ENCODE data around the gene CLDN7.

Gene CLDN7, protein sequence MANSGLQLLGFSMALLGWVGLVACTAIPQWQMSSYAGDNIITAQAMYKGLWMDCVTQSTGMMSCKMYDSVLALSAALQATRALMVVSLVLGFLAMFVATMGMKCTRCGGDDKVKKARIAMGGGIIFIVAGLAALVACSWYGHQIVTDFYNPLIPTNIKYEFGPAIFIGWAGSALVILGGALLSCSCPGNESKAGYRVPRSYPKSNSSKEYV

DNA sequence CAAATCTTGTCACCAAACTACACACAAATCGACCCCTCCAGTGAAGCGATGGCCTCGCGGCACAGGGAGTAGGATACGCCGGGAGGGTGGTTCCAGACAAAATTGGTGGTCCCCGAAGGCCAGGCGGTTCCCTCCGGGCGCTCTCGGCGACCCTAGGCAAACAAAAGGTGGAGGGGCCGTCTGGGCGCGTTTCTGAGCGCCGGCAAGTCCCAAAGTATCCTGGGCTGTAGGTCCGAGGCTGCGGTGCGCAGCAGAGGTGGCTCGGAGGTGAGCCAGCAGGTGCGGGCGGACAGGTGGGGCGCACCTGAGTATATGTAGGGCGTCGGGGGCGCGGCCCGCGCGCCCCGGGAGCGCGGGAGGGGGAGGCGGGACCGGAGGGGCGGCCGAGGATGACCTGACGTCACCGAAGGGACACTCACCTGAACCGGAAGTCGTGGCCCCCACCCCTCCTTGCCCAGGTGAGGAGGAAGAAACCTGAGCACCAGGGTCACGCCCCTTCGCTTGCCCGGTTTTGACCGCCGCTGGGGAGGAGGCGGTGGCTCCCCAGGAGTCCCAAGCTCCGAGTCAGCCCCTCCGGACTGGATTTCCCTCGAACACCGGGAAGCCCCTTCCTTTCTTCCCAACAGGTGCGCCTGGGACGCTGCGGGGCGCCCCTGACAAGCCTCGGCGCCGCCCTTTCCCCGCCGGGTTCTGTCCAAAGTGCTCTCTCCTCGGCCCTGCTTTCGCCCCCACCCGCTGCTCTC is at the start of gene CLDN7:
Gene CLDN7 (minus strand): TSS at position 287 of the 743 bp plus-strand sequence. CDS start 435 bp downstream, outside the sequence.
- TF ChIP-seq GATA3 (IDR thresholded peaks at IDR 0.05; ENCODE audit: low read depth, low read length) (no peak), GATA2 (IDR thresholded peaks at IDR 0.05; ENCODE audit: low read depth, low read length) (no peak)

DNA sequence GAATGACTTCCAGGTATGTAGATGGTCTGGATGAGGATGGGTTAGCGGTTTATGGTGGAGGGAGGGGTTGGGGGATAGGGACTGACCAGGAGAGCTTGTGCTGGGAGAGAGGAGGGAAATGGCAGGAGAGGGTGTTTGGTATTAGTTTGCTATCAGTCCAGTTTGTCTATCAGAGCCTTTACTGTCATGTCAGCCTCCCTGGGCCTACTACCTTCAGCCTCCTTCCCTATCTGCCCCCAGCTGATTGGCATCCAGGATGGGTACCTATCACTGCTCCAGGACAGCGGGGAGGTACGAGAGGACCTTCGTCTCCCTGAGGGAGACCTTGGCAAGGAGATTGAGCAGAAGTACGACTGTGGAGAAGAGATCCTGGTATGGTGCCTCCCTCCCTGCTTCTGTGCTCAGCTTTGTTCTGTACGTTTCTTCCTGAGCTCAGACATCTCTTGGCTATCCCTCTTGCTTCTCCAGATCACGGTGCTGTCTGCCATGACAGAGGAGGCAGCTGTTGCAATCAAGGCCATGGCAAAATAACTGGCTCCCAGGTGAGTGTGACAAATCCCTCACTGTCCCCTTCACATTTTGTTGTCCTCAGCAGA is 48.9 kb upstream of the CLDN7 start:
- TF ChIP-seq GATA3 (IDR thresholded peaks at IDR 0.05; ENCODE audit: low read depth, low read length), result no peak

DNA sequence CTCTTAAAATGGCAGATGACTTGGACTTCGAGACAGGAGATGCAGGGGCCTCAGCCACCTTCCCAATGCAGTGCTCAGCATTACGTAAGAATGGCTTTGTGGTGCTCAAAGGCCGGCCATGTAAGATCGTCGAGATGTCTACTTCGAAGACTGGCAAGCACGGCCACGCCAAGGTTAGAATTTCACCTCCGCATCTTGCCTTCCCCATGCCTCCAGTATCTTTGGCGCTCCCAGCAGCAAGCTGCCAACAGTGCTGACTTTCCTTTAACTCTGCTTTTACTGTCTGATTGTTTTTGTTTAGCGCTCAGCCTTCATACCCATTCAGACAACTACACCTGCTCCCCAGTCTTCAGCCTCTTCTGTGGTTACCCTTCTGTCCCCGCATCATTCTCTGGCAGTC is 47.4 kb upstream of the CLDN7 start:
- TF ChIP-seq GATA3 (IDR thresholded peaks at IDR 0.05; ENCODE audit: low read depth, low read length), result no peak
- no peak for TF ChIP-seq GATA2 (IDR thresholded peaks at IDR 0.05; ENCODE audit: low read depth, low read length)

DNA sequence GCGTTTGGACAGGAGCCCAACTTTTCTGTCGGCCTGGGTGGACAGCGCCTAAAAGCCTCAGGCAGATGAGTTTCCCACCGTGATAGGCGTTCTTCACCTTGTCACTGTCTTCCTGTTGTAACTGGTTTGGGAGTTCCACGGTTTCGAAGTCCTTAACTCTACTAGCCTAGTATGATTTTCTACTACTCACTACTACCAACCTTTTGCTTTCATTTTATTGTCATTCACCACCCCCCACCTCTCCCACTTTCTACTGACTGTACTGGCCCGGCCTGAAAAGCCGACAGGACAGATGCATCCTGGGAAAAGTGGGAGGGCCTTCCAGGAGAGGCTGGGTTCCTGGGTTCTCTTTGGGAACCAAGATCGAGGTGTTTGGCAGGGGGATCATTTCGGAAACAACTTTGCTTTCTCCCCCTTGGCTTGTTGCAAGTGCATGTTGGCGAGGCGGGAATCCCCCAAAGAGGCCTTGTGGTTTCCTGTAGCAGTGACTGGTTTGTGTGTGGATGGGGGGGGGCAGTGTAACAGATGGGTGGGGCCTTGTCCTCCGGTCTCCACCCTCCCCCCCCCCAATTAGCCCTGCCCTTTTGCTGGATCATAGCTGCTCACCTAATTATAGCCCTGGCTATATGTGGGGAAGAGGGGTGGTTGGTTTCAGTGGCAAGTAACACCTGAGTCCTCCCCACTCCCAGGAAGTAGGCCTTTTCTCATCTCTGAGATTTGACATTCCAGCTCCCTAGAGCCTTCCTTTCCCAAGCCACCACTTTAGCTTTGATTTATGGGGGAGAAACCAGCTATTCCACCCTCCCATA is 46.6 kb upstream of the CLDN7 start:
- TF ChIP-seq GATA2 (IDR thresholded peaks at IDR 0.05; ENCODE audit: low read depth, low read length) (no peak), GATA3 (IDR thresholded peaks at IDR 0.05; ENCODE audit: low read depth, low read length) (no peak)

DNA sequence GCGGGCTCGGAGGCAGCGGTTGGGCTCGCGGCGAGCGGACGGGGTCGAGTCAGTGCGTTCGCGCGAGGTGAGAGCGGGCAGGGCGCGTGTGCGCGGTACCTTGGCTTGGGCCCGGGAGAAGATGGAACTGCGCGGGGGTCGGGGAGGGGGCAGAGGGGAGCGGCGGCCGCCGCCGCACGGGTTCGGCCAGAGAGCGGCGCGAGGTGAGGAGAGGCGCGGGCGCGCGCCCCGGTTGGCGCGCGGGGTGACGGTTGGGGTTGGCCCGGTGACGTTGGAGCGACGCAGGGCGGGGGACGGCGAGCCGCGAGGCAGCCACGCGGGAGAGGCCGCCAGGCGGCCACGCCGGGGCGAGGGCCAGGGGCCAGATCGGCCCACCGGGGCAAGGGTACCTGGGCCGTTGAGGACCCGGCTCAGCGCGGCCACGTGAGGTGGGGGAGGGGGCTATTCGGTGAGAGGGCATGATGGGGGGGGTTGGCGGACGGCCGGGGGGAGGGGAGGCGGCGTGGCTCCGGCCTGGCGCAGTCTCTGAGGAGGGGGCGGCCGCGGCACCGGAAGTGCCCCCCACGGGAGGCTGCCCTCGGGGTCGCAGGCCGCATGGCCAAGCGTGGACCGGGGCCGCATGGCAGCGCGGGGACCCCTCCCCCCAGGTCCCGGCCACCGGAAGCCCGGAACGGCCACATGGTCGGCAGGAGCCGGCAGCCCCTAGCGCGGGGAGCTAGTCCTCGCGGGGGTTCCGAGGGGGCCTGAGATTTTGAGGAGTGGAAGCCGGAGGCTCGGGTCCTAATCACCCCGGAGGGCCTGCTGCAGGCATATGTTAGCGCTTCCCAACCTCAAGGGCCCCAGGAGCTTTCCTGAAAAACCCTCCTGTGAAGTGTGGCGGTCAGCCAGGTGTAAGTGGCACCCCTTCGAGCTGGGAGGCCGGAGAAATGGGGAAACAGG is 45.7 kb upstream of the CLDN7 start:
- no peak for TF ChIP-seq GATA3 (IDR thresholded peaks at IDR 0.05; ENCODE audit: low read depth, low read length)
- no peak for TF ChIP-seq GATA2 (IDR thresholded peaks at IDR 0.05; ENCODE audit: low read depth, low read length)

DNA sequence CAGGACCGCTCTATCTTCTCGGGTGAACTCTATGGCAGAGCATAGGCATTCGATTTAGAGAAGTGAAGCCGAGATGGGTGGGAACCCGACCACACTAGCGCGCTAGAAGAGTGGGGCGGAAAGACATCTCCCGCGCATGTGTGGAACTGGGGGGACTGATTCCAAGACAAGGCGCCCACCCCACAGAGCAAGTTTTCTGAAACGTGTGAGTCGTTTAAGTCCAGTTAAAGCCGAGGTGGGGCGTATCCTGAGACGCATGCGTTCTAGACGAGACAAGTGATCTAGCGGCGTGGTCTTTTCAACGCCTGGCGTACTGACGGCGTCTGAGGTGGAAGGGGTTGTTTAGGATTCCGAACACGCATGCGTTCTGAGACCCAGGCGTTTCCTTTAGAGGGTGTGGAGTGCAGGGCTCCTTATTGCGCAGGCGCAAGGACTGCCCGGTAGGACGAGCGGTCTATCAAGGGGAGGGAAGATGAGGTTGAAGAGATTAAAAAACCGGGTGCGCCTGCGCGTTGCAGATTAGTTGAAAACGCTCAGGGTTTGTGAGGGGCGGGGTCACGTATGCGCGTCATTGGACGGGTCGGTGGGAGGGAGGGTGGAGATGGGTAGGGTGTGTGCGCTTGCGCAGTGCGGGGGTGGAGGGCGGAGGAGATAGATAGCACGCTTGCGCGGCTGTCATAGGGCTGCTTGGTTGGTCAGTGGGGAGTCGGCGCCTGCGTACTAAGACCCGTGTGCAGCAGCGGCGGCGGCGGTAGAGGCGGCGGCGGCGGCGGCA is 44.8 kb upstream of the CLDN7 start, which contains the start of gene EIF5A:
Gene EIF5A (plus strand): TSS at position 718 of the 775 bp plus-strand sequence. CDS start 2,008 bp downstream, outside the sequence.
- TF ChIP-seq GATA3 (IDR thresholded peaks at IDR 0.05; ENCODE audit: low read depth, low read length) (no peak), GATA2 (IDR thresholded peaks at IDR 0.05; ENCODE audit: low read depth, low read length) (peak; percentile 74)

DNA sequence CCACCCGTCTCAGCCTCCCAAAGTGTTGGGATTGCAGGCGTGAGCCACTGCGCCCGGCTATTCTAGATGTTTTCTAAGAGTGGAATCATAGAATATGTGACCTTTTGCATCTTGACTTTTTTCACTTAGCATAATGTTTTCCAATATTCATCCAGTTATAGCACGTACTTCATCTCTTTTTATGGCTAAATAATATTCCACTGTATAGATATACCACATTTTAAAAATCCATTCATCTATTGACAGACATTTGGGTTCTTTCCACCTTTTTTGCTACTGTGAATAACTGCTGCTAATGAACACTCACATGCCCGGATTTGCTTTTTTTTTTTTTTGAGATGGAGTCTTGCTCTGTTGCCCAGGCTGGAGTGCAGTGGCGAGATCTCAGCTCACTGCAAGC is 41.9 kb upstream of the CLDN7 start:
- TF ChIP-seq GATA2 (IDR thresholded peaks at IDR 0.05; ENCODE audit: low read depth, low read length), result no peak
- no peak for TF ChIP-seq GATA3 (IDR thresholded peaks at IDR 0.05; ENCODE audit: low read depth, low read length)

DNA sequence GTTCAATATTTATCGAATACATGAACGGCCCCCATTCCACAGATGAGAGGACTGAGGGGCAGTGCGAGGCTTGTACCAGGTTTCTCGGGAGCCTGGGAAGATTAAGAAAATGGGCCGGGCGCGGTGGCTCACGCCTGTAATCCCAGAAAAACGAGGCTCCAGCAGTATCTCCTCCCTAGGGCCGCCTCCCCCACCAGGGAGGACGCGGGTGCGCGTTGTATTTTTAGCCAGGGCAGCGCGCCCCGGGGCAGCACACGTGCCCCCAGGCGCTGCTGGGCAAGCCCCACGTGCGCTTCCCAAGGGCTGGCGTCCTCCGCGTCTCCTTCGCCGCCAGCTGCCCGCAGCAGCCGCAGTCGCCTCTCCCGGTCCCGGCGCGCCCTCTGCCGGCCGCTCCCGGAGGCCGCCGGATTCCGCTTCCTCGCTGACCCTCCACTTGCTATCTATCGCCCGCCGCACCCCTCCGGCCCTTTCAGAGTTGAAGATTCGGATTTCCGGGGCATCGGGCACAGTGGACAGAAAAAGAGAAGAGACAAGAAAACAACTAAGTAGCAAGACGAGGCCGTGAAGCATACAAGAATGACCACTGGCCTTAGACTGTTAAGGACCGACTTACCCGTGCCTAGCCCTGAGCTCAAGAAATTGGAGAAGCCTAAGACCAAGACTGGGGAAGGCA is 34.0 kb upstream of the CLDN7 start:
- TF ChIP-seq GATA2 (IDR thresholded peaks at IDR 0.05; ENCODE audit: low read depth, low read length) (no peak), GATA3 (IDR thresholded peaks at IDR 0.05; ENCODE audit: low read depth, low read length) (no peak)

DNA sequence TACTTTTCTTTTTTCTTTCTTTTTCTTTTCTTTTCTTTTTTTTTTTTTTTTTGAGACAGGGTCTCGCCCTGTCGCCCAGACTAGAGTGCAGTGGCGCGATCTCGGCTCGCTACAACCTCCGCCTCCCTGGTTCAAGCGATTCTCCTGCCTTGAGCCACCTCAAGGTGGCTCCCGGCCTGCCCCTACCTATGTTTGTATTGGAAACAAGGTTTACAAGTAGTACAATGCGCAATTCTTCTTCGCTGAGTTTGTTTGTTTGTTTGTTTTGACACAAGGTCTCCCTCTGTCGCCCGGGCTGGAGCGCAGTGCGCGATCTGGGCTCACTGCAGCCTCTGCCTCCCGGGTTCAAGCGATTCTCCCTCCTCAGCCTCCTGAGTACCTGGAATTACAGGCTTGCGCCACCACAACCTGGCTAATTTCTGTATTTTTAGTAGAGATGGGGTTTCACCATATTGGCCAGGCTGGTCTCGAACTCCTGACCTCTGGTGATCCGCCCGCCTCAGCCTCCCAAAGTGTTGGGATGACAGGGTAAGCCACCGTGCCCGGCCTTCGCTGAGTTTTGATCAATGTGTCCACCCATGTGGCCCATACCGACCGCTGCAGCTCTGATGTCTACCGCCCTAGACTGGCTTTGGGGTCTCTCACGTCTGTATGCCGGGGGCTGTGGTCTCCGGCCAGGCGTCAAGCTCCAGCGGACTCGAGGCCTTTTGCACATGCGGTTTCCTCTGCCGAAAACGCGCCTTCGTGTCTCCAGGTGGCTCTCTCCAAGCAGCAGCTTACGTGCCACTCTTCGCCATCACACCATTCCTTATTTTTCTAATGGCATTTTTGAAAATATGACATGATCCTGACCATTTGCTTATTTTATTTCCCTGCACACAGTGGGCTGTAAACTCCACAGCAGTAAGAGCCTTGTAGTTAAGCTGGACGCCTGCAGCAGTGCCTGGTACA is 33.2 kb upstream of the CLDN7 start:
- TF ChIP-seq GATA3 (IDR thresholded peaks at IDR 0.05; ENCODE audit: low read depth, low read length), result no peak
- no peak for TF ChIP-seq GATA2 (IDR thresholded peaks at IDR 0.05; ENCODE audit: low read depth, low read length)

DNA sequence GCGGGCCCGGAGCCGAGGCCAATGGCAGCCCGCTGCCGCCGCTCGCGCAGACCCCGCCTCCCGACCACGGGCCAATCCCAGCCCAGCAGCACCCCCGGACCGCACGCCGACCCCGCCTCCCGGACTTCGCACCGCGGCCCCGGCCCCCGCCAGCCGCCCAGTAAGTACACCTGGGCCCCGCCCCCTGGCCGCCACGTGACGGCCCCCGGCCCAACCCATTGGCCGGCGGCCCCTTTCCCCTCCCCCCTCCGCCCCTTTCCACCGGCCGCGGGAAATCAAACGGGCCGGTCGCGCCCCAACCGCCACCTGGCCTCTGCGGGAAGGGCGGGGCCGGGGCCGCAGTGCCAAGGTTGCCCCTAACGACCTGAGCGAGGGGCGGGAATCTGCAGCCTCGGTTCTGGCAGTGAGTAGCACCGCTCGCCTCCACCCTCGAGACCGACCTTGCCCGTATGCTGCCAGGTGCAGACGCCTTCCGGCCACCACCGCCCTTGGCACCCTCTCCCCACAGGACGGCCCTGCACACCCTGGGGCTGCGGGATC is 32.4 kb upstream of the CLDN7 start, which contains the start of gene YBX2:
Gene YBX2 (minus strand): TSS at position 26 of the 540 bp plus-strand sequence. CDS start 139 bp downstream, outside the sequence.
- TF ChIP-seq GATA3 (IDR thresholded peaks at IDR 0.05; ENCODE audit: low read depth, low read length) (no peak), GATA2 (IDR thresholded peaks at IDR 0.05; ENCODE audit: low read depth, low read length) (no peak)

All from SH-SY5Y (cell line).